NCI-H2107 treated with DMSO at 0.1 percent for 48 hours (cell line): ENCODE measurements around the gene NDUFS8.

Experiments
- DNase-seq: peaks from one replicate; lab custom pipeline; 2025; ENCODE audit not compliant: unreplicated experiment; lab: John Stamatoyannopoulos, UW

The NDUFS8 gene

GRCh38 chr11:68014947-68015447 lies 15.5 kb upstream of the NDUFS8 start:
- DNase-seq, result no peak

DNA sequence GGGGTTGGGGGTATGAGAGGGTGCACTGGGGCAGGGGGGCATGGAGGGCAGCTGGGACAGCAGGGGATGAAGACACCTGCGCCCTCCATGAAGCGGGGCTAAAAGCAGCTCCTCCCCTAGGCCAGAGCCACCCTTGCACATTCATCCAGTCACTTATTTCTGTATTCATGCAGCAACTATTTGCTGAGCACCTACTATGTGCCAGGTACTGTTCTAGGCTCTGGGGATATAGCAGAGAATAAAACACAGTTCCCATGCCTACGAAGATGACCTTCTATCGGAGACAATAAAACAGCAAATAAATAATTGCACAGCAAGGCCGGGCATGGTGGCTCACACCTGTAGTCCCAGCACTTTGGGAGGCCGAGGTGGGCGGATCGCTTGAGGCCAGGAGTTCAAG lies 15.0 kb upstream of the NDUFS8 start:
- no peak for DNase-seq

DNA sequence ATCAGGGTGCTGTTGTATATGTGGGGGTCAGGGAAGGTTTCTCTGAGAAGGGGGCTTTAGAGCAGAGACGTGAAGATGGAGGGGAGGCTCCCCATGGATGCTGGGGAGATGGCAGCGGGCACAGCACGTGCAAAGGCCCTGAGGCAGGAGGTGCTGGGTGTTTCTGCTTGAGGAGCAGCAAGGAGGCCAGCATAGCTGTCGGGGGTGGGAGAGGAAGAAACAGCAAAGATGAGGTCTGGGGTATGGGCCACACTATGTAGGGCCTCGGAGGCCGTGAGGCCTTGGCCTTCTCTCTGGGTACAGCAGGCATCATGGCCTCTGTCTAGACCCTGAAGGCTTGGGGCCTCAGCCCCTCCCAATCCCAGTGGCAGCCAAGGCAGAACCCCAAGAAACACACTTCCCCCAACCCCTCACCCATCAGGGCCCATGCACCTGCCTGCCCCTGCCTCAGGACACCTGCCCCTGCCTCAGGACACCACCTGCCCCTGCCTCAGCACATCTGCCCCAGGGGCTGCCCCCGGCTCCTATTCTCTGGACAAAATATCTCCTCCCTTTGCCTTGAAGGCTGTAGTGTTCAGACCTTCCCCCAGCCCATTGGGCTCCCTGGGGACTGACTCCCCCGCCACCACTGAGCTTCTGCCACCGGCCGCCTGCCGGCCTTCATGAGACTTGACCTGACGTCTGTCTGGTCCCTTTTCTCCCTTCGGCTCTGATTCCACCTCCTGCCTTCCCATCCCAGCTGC lies 14.1 kb upstream of the NDUFS8 start:
- no peak for DNase-seq

GRCh38 chr11:68016904-68017817 lies 13.3 kb upstream of the NDUFS8 start:
- DNase-seq, result no peak

- no peak for DNase-seq
Observed at GRCh38 chr11:68017980-68018729, 12.3 kb upstream of the NDUFS8 start.

DNA sequence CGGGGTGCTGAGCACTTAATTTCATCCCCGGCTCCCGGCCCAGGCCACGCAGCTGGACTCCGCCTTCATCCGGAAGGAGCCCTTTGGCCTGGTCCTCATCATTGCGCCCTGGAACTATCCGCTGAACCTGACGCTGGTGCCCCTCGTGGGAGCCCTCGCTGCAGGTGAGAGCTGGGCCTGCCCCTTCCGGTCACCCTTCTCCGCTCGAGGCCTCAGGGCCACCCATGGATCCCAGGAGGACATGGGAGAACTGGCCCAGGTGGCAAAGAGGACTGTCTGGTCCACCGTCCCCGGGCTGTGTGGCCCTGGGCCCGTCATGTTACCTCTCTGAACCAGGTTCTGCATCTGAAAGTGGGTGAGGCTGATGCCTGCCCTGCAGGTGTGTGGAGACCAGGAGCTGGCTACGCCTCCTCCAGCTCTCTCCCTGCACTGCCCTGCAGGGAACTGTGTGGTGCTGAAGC lies 11.7 kb upstream of the NDUFS8 start:
- no peak for DNase-seq

DNA sequence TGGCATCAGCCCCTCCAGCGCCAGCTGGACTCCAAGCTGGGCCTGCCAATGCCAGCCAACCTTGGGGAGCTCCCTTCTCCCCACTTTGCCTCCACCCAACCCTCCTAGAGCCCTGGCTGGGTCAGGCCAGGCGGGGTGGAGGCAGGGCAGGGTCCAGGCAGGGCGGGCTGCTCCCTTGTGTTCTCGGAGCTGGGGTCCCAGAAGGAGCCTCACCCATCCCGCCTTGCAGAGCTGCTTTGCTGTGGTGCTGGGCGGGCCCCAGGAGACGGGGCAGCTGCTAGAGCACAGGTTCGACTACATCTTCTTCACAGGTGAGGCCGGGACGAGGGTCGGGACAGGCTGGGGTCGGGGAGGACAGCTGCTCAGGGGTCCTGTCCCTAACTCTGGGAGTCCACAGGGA lies 11.0 kb upstream of the NDUFS8 start:
- DNase-seq, result no peak

GRCh38 chr11:68020575-68020974 lies 9.9 kb upstream of the NDUFS8 start:
- DNase-seq, result no peak

GRCh38 chr11:68021167-68021787 lies 9.2 kb upstream of the NDUFS8 start:
- DNase-seq, result no peak

GRCh38 chr11:68022531-68022930 lies 8.0 kb upstream of the NDUFS8 start:
- DNase-seq, result no peak

- DNase-seq, result no peak
Observed at GRCh38 chr11:68024508-68024907, 6.0 kb upstream of the NDUFS8 start.

DNA sequence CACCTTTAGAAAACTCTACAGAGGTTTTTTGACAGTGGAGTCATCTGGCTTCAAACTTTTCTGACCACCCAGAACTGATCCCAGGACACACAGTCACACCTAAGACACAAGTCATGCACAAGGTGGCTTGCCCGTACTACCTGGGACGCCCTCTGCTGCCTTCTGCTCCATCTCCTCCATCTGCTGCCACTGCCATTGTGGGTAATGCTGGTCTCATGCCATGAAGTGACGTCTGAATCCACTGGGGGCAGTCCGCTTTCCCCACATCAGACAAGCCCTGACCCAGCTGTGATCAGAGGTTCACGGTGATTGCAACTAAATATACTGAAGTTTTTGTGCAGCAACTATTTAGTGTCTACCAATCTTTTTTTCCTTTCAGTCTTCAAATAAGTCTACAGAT lies 5.4 kb upstream of the NDUFS8 start:
- DNase-seq, result no peak

GRCh38 chr11:68026391-68027105 lies 3.9 kb upstream of the NDUFS8 start:
- DNase-seq, result no peak

DNA sequence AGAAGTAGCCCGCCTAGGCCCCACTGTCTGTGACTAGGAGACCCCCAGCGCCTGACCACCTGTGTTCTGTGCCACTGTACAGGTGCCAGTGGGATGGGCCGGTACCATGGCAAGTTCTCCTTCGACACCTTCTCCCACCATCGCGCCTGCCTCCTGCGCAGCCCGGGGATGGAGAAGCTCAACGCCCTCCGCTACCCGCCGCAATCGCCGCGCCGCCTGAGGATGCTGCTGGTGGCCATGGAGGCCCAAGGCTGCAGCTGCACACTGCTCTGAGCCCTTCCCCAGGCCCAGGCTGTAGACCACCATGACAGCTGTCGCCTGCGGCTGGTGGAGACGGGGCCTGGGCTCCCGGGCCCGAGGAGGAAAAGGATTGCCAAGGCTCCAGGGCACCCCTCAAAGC lies 2.8 kb upstream of the NDUFS8 start:
- DNase-seq, result no peak

- no peak for DNase-seq
Observed at GRCh38 chr11:68028802-68029545, 1.5 kb upstream of the NDUFS8 start.

DNA sequence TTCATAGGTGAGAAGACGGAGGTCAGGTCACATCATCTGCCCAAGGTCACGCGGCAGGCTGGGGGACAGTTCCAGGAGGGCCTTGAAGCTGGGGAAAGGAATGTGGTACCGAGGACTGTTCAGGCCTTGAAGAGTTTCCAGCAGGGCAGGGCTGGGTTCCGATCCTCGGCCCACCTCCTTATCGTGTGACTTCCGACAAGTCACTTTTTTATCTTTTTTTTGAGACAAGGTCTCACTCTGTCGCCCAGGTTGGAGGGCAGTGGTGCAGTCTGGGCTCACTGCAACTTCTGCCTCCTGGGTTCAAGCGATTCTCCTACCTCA lies 623 bp downstream of the NDUFS8 start:
- DNase-seq, result no peak

DNA sequence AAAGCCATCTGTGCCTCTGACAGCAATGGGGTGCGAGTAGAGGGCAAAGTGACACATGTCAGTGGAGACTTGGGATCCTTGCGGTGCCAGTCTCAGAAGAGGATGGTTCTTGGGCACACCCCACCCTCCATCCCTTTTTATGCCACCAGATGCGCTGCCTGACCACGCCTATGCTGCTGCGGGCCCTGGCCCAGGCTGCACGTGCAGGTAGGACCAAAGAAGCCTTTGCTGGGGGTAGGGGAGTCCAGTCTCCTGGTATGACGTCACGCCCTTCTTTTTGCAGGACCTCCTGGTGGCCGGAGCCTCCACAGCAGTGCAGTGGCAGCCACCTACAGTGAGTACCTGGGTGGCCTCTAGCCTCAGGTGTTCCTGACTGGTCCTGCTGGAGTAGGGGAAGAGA lies 1.5 kb downstream of the NDUFS8 start:
- DNase-seq, result no peak

- no peak for DNase-seq
Observed at GRCh38 chr11:68032997-68033707, 2.7 kb downstream of the NDUFS8 start.

GRCh38 chr11:68033708-68034045 lies 3.2 kb downstream of the NDUFS8 start:
- DNase-seq, result no peak
